SW480 (cell line): Measurements from ENCODE around the gene FYB2.

Source experiments
- DNase-seq: peaks from one replicate; pipeline ENCODE4 v3.0.0-alpha.2; 2016; ENCODE audit warnings: low spot score

The FYB2 gene

GRCh38 chr1:56709995-56710394 lies 109.2 kb downstream of the FYB2 start:
- DNase-seq, result no peak

GRCh38 chr1:56709269-56709880 lies 109.8 kb downstream of the FYB2 start:
- DNase-seq, result peak; percentile 58

DNA sequence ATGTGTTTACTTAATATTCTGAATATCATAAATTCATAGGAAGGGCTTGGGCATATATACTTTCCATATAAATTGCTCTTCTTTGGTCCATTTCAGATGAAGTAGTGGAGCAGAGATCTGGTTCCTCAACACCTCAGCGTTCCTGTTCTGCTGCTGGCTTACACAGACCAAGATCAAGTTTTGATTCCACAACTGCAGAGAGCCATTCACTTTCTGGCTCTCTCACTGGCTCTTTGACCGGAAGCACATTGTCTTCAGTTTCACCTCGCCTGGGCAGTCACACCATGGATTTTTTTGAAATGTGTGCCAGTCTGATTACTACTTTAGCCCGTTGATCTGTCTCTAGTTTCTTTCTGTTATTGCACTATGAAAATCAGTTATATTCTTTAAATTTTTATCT lies 111.8 kb downstream of the FYB2 start:
- DNase-seq, result no peak

- DNase-seq, result no peak
Measured at GRCh38 chr1:56703747-56704146, 115.5 kb downstream of the FYB2 start.

GRCh38 chr1:56696663-56697062 lies 122.5 kb downstream of the FYB2 start:
- no peak for DNase-seq

- DNase-seq, result peak; percentile 98
Measured at GRCh38 chr1:56688522-56689026, 130.6 kb downstream of the FYB2 start.

GRCh38 chr1:56686169-56686568 lies 133.0 kb downstream of the FYB2 start:
- DNase-seq, result no peak

DNA sequence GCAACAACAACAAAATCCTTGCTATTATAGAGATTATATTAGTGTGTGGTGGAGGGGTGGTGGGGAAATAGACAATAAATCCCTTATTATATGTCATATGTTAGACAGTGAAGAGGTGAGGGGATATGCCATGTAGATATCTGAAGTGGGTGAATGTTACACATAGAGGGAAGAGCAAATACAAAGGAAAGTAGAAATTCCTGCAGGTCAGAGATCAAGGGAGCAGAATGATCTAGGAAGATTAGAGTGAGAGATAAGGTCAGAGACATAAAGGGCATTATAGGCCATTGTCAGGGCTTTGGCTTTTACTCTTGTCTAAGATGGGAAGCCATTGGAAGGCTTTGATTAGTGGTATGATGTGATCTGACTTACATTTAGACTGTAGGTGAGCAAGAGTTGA lies 135.6 kb downstream of the FYB2 start:
- DNase-seq, result no peak

DNA sequence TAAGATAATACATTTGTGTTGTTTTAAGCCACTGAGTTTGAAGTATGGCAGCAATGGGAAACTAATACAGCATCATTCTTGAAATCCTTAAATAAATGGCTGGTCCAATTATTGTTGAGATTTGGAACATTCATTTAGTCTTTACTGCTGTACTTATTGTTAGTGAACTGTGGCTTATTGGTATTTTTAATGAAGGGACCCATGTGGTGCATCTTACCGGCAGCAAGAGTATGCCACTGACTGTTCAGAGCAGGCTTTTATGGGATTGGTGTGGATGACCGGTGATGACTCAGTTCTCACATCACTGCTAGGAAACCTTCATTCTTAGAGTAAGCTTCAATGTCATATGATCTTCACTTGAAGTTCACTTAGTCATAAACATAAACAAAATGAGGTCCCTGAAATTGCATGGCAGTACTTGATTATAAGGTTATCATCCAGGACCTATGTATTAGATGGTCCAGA lies 142.6 kb downstream of the FYB2 start:
- DNase-seq, result peak; percentile 8

GRCh38 chr1:56675763-56676162 lies 143.4 kb downstream of the FYB2 start:
- DNase-seq, result no peak

GRCh38 chr1:56672579-56672978 lies 146.6 kb downstream of the FYB2 start:
- DNase-seq, result no peak

DNA sequence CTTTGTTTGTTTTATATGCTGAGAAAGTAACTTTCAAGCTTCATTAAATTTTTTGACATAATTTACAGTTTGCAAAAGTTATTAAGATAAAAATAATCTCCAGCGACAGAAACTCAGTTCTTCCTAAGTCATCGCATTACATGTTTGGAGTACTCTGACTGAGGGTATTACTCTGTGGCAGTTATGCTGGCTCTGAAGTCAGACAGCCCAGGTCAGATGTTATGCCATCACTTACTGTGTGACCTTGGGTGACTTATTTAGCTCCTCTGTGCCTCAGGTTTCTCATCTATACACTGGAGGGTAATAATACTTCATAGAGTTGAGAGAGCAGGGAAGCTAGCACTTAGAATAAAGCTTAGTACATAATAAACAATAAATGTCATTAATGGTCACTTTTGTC lies 147.7 kb downstream of the FYB2 start:
- no peak for DNase-seq

GRCh38 chr1:56671085-56671484 lies 148.1 kb downstream of the FYB2 start:
- no peak for DNase-seq

DNA sequence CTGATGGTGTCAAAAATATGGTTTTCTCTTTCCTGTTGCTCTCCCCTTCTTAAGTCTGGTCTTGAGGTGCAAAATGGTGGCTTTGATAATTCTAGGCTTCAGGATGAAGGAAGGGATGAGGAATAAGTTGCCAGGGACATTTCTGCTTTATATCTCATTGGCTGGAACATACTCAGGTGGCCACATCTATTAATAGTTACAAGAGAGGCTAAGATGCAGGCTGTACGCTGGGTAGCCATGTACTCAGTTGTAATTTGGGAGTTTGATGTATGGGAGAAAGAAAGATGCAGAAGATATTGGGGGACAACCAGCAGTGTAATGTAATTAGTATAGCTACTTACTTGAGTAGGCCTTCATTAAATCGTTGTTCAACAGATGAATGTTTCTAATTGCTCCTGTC lies 148.9 kb downstream of the FYB2 start:
- DNase-seq, result no peak
